Upper lobe of left lung (tissue), 6 donors: Measurements from ENCODE around the gene KCNN4. TPM values are rescaled to one million over a fixed set of nuclear protein-coding genes. Genes with fewer than 3 reads are reported as not detected.

ENCODE experiments used
- ATAC-seq, 2 donors: fragments of 200-7000 bp; cut with Tn5 transposase; one replicate each; pipeline ENCODE4 v1.9.1; 2022; ENCODE audit warnings: mild to moderate bottlenecking in 2 of 2, moderate library complexity in 2 of 2; ENCODE audit not compliant: low FRiP score in 2 of 2
- DNase-seq, 2 donors: peaks; one replicate each; pipeline ENCODE4 v3.0.0-alpha.2; 2019 to 2020
- H3K27ac ChIP-seq, 4 donors: fragments of 200-600 bp; sonication (generic); one replicate each; pipeline ENCODE4 v1.5.1; 2016 to 2019
- H3K27me3 ChIP-seq, 4 donors: fragments of 200-600 bp; sonication (generic); one replicate each; pipeline ENCODE4 v1.5.1; 2017 to 2019
- H3K36me3 ChIP-seq, 4 donors: fragments of 200-600 bp; sonication (generic); one replicate each; pipeline ENCODE4 v1.5.1; 2016 to 2019
- H3K4me1 ChIP-seq, 4 donors: fragments of 200-600 bp; sonication (generic); one replicate each; pipeline ENCODE4 v1.5.1; 2018 to 2019
- H3K4me3 ChIP-seq, 4 donors: fragments of 200-600 bp; sonication (generic); one replicate each; pipeline ENCODE4 v1.5.1; 2017 to 2019; ENCODE audit warnings: mild to moderate bottlenecking in 2 of 4, moderate library complexity in 1 of 4
- H3K9me3 ChIP-seq, 4 donors: fragments of 200-600 bp; sonication (generic); one replicate each; pipeline ENCODE4 v1.5.1; 2018 to 2019
- CTCF ChIP-seq, 6 experiments: fragments of 450-650 bp in 4 of 6; fragments of 200-600 bp in 2 of 6; sonication (generic) in 2 of 6; IDR thresholded peaks; one replicate each; pipeline ENCODE4 v1.5.1; 2016 to 2019; ENCODE audit warnings: antibody characterized with exemption in 6 of 6
- EP300 ChIP-seq, 4 donors: sonication (generic); formaldehyde crosslinking; IDR thresholded peaks; one replicate each; pipeline ENCODE4 v1.5.1; 2017; ENCODE audit warnings: antibody characterized with exemption in 4 of 4, control low read depth in 2 of 4
- POLR2A ChIP-seq, 4 donors: fragments of 450-650 bp; IDR thresholded peaks; one replicate each; pipeline ENCODE4 v1.5.1; 2016 to 2017; ENCODE audit warnings: antibody characterized with exemption in 4 of 4, mild to moderate bottlenecking in 2 of 4
- POLR2AphosphoS5 ChIP-seq, 2 donors: sonication (generic); formaldehyde crosslinking; IDR thresholded peaks; one replicate each; pipeline ENCODE4 v1.5.1; 2017; ENCODE audit warnings: antibody characterized with exemption in 2 of 2
- WGBS, 2 donors: methylation state at CpG; one replicate each; pipeline ENCODE4 v1.1.5; 2017 to 2018; 5-methylcytosine and 5-hydroxymethylcytosine counted together
- total RNA-seq, 6 donors: library from RNA; depleted of rRNA in 4 of 6; stranded (reverse); fragments of >200 nt in 4 of 6; gene quantifications; one replicate each; pipeline versions ENCODE4 v1.1.0 to v1.2.1, GENCODE V29; 2016 to 2021
- donor health status: DM: no; HTN: no; CAD: no; lungs with moderate emphysema.
- donor health status: DM: no; HTN: yes; CAD: no; lungs with severe emphysema.

Gene KCNN4
- total RNA-seq, 6 donors from 2014 or later, result 4.7 to 43.0 (median 10.4) TPM

- Histone ChIP-seq H3K27ac (peak overlapping the region in 1 of 4 donors; percentile 30), H3K27me3 (no peaks in the 10 kb centered on the region), H3K4me3 (no peak overlapping the region), H3K4me1 (peaks cover 37 to 55% (median 44%) of the 10 kb centered on the region in 4 donors), H3K36me3 (no peaks in the 10 kb centered on the region), H3K9me3 (no peaks in the 10 kb centered on the region)
- DNase-seq, result no peak
- 70 to 71% methylated on average over 7 to 8 of the region's 8 CpGs for WGBS, 2 donors
- no peak for ATAC-seq
- TF ChIP-seq POLR2AphosphoS5 (IDR thresholded peaks at IDR 0.05), result no peak
- TF ChIP-seq EP300 (IDR thresholded peaks at IDR 0.05), result no peak
- TF ChIP-seq CTCF (IDR thresholded peaks at IDR 0.05), result no peak
- no peak for TF ChIP-seq POLR2A (IDR thresholded peaks at IDR 0.05)
Observed at GRCh38 chr19:43782311-43782660, 1.5 kb upstream of the KCNN4 start.

GRCh38 chr19:43781630-43782310, 997 bp upstream of the KCNN4 start:
- Histone ChIP-seq H3K27ac (no peak overlapping the region), H3K4me3 (no peak overlapping the region), H3K27me3 (no peaks in the 10 kb centered on the region), H3K4me1 (peaks cover 37 to 59% (median 47%) of the 10 kb centered on the region in 4 donors), H3K36me3 (no peaks in the 10 kb centered on the region), H3K9me3 (no peaks in the 10 kb centered on the region)
- 86 to 91% methylated on average over 14 of the region's 14 CpGs for WGBS, 2 donors
- no peak for DNase-seq
- TF ChIP-seq EP300 (IDR thresholded peaks at IDR 0.05) (no peak), CTCF (IDR thresholded peaks at IDR 0.05) (no peak), POLR2A (IDR thresholded peaks at IDR 0.05) (no peak), POLR2AphosphoS5 (IDR thresholded peaks at IDR 0.05) (no peak)
- ATAC-seq, result no peak

- TF ChIP-seq CTCF (IDR thresholded peaks at IDR 0.05), result peak in 1 of 6 experiments; percentile 6
- no peak for TF ChIP-seq POLR2AphosphoS5 (IDR thresholded peaks at IDR 0.05)
- ATAC-seq (no peak), DNase-seq (no peak)
- H3K9me3 ChIP-seq, result no peaks in the 10 kb centered on the region
- peak overlapping the region in 3 of 4 donors; percentile 9 to 37 (median 27) for H3K4me3 ChIP-seq
- H3K36me3 ChIP-seq, result no peaks in the 10 kb centered on the region
- H3K27me3 ChIP-seq, result no peaks in the 10 kb centered on the region
- peak overlapping the region in 2 of 4 donors; percentile 52 to 78 for H3K27ac ChIP-seq
- 13 to 32% methylated on average over 3 of the region's 3 CpGs for WGBS, 2 donors
- H3K4me1 ChIP-seq, result peaks cover 36 to 63% (median 45%) of the 10 kb centered on the region in 4 donors
Observed at GRCh38 chr19:43779820-43780219, 953 bp downstream of the KCNN4 start.

- no peaks in the 10 kb centered on the region for H3K36me3 ChIP-seq
- WGBS, 2 donors, result 45 to 53% methylated on average over 7 to 16 of the region's 16 CpGs
- peak in 2 of 4 donors; percentile 9 to 39 for TF ChIP-seq EP300 (IDR thresholded peaks at IDR 0.05)
- no peak for TF ChIP-seq POLR2A (IDR thresholded peaks at IDR 0.05)
- TF ChIP-seq POLR2AphosphoS5 (IDR thresholded peaks at IDR 0.05), result peak in 1 of 2 donors; percentile 56
- peaks cover 38 to 63% (median 45%) of the 10 kb centered on the region in 4 donors for H3K4me1 ChIP-seq
- H3K27me3 ChIP-seq, result no peaks in the 10 kb centered on the region
- H3K9me3 ChIP-seq, result no peaks in the 10 kb centered on the region
- H3K4me3 ChIP-seq, result peak overlapping the region in 3 of 4 donors; percentile 9 to 37 (median 27)
- H3K27ac ChIP-seq, result peak overlapping the region; percentile 28 to 78 (median 52)
- peak; percentile 69 to 85 for DNase-seq
- ATAC-seq, result no peak
Observed at GRCh38 chr19:43779147-43779819, 1.5 kb downstream of the KCNN4 start.

- Histone ChIP-seq H3K36me3 (no peaks in the 10 kb centered on the region), H3K4me3 (no peak overlapping the region), H3K27me3 (no peaks in the 10 kb centered on the region), H3K9me3 (no peaks in the 10 kb centered on the region), H3K27ac (peak overlapping the region in 3 of 4 donors; percentile 28 to 78 (median 52)), H3K4me1 (peaks cover 42 to 68% (median 49%) of the 10 kb centered on the region in 4 donors)
- WGBS, 2 donors, result 87 to 100% methylated on average over 1 of the region's 1 CpG
- ATAC-seq (no peak), DNase-seq (no peak)
- TF ChIP-seq POLR2A (IDR thresholded peaks at IDR 0.05), result no peak
- no peak for TF ChIP-seq EP300 (IDR thresholded peaks at IDR 0.05)
- no peak for TF ChIP-seq POLR2AphosphoS5 (IDR thresholded peaks at IDR 0.05)
- no peak for TF ChIP-seq CTCF (IDR thresholded peaks at IDR 0.05)
Observed at GRCh38 chr19:43778651-43779050, 2.1 kb downstream of the KCNN4 start.
